Activated naive CD8-positive, alpha-beta T cell treated with anti-CD3 and anti-CD28 coated beads for 36 hours (primary cell): ENCODE measurements around the gene WWOX. TPM values are rescaled to one million over a fixed set of nuclear protein-coding genes. Genes with fewer than 3 reads are reported as not detected.

Experiments
- DNase-seq: peaks from one replicate; pipeline ENCODE4 v3.0.0; 2021
- H3K27ac Mint-ChIP-seq: one replicate; pipeline ENCODE4 v1.8.0; 2022; ENCODE audit warnings: mild to moderate bottlenecking, moderate library complexity, mixed read lengths
- H3K27me3 Mint-ChIP-seq: one replicate; pipeline ENCODE4 v1.8.0; 2022; ENCODE audit warnings: mild to moderate bottlenecking, mixed read lengths
- H3K36me3 Mint-ChIP-seq: one replicate; pipeline ENCODE4 v1.8.0; 2021; ENCODE audit warnings: mild to moderate bottlenecking, mixed read lengths
- H3K4me1 Mint-ChIP-seq: one replicate; pipeline ENCODE4 v1.8.0; 2021; ENCODE audit warnings: mixed read lengths
- H3K4me3 Mint-ChIP-seq: one replicate; pipeline ENCODE4 v1.8.0; 2022; ENCODE audit warnings: mild to moderate bottlenecking, moderate library complexity, mixed read lengths
- H3K9me3 Mint-ChIP-seq: one replicate; pipeline ENCODE4 v1.8.0; 2022; ENCODE audit warnings: mixed read lengths
- total RNA-seq, 2 experiments: library from RNA; stranded (reverse); gene quantifications; one replicate each; pipeline ENCODE4 v1.2.3, GENCODE V29; 2021

WWOX gene
- total RNA-seq, 2 experiments from 2014 or later: 20.0 to 23.9 TPM

DNA sequence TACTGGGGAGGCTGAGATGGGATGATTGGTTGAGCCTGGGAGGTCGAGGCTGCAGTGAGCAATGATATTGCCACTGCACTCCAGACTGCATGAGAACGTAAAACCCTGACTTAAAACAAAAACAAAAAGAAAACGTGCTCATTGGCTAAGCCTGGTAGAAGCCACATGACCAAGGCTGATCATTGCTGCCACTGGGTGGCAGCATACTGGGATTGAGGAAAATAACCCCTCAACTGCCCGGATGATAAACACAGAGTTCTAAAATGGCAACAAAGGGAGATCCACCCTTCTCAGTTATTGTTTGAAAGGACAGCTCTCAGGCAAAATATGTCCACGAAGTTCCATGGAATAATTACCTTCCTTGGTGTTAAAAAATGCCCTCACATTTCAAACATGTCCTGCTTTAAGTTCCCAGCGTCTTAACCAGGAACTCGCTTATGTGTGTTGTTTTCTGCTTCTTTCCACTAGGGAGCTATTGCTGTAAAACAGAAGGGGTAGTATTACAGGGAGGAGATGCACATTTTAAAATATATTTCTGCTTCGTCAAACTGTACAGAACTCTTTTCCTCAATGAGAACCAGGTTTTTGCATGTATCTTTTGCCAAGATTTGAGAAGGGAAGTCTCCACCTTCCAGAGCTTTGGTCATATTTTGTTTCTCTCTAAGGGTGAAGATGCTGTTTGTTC, 825.8 kb downstream of the WWOX start:
- no peak for DNase-seq
- Mint-ChIP-seq H3K27me3 (no peaks in the 10 kb centered on the region), H3K9me3 (peaks cover 16% of the 10 kb centered on the region), H3K36me3 (peaks cover 12% of the 10 kb centered on the region), H3K4me1 (no peaks in the 10 kb centered on the region), H3K27ac (no peak overlapping the region), H3K4me3 (no peak overlapping the region)

DNA sequence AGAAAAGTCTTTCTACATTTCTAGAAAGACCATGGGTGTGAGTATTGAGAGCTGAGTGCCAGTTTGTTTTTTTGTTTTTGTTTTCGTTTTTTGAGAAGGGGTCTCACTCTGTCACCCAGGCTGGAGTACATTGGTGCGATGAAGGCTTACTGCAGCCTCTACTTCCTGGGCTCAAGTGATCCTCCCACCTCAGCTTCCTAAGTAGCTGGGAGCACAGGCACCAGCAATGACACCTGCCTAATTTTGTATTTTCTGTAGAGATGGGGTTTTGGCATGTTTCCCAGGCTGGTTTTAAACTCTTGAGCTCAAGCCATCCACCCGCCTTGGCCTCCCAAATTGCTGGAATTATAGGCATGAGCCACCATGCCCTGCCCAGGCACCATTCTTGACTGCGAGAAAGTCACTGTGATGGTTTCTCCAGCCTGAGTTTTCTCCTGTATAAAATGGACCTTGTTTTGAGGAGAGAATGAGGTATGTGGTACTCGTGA, 827.3 kb downstream of the WWOX start:
- Mint-ChIP-seq H3K27me3 (no peaks in the 10 kb centered on the region), H3K4me3 (no peak overlapping the region), H3K9me3 (peaks cover 6% of the 10 kb centered on the region), H3K27ac (no peak overlapping the region), H3K4me1 (no peaks in the 10 kb centered on the region), H3K36me3 (peaks cover 11% of the 10 kb centered on the region)
- DNase-seq: no peak

DNA sequence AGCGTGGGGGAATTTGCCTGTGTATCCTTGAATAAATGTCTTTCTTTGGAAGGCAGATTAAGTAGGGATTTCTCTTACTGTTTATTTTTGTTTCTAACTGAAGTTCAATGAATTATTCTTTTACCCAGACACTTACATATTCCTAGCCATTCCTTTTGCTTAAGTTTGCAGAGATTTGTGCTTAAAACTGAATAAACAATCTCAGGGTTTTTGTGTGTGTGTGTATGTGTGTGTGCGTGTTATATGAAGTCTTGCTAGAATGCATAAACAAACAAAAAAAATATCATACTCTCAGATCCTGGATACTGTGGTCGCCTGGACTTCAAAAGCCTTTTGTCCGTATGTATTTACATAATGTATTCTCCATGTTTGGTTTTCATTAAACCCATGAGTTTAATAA, 828.3 kb downstream of the WWOX start:
- H3K27me3 Mint-ChIP-seq: no peaks in the 10 kb centered on the region
- H3K36me3 Mint-ChIP-seq: peaks cover 9% of the 10 kb centered on the region
- H3K27ac Mint-ChIP-seq: no peak overlapping the region
- no peaks in the 10 kb centered on the region for H3K4me1 Mint-ChIP-seq
- DNase-seq: no peak
- no peak overlapping the region for H3K4me3 Mint-ChIP-seq
- peaks cover 5% of the 10 kb centered on the region for H3K9me3 Mint-ChIP-seq

DNA sequence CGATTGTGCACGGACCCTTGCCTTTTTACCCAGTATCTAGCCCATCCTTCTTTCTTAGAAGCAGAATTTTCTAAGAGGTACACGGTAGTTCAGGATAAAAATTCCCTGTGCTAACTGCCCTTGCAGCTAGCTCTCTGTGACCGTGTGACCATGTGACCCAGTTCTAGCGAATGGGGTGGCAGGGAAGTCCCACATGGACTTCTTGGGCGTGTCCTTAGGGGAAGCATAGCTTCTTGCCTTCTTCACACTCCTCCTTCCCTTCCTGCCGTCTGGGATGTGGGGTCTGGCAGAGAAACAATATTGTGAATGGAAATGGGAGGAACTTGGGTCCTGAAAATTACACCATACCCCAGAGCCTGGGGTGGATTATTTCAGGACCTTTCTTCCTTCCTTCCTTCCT, 830.4 kb downstream of the WWOX start:
- Mint-ChIP-seq H3K27ac (no peak overlapping the region), H3K36me3 (peaks cover 5% of the 10 kb centered on the region), H3K9me3 (peaks cover 8% of the 10 kb centered on the region), H3K27me3 (no peaks in the 10 kb centered on the region), H3K4me1 (no peaks in the 10 kb centered on the region), H3K4me3 (no peak overlapping the region)
- no peak for DNase-seq

DNA sequence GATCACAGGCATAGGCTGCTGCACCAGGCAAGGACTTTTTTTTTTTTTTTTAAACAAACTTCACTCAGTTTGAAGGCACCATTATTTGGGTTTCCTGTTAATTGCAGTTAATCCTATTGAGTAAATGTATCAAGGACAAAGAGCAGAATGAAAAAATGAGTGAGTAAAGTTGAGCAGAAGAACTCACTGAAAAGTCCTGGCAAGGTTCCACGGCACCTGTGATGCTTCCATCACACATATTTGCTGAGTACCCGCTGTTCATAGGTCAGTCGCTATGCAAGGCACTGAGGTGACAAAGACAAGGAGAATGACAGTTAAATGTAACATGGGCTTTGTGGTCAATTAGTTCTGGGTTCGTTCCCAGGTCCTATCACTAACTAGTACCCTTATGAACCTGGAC, 831.1 kb downstream of the WWOX start:
- H3K4me3 Mint-ChIP-seq: no peak overlapping the region
- no peak for DNase-seq
- no peak overlapping the region for H3K27ac Mint-ChIP-seq
- peaks cover 9% of the 10 kb centered on the region for H3K9me3 Mint-ChIP-seq
- no peaks in the 10 kb centered on the region for H3K27me3 Mint-ChIP-seq
- H3K36me3 Mint-ChIP-seq: peaks cover 5% of the 10 kb centered on the region
- no peaks in the 10 kb centered on the region for H3K4me1 Mint-ChIP-seq

DNA sequence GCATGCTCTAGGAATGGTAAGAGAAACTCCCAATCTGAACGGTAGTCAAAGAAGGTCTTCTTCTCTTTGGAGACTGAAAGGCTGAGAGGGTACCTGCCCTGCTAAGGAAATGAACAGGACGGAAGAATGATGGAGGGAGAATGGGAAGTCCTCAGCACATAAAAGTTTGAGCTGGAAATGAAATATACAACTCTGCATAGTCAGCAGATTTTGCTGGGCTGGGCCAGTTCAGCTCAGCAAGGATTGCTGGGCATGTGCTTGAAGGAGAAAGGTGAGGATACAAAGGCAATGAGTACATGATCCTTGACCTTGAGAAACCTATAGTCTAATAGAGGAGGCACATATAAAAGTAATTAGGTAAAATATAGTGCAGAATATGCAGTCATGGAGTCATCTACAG, 831.8 kb downstream of the WWOX start:
- DNase-seq: no peak
- H3K4me3 Mint-ChIP-seq: no peak overlapping the region
- H3K27me3 Mint-ChIP-seq: no peaks in the 10 kb centered on the region
- H3K9me3 Mint-ChIP-seq: peaks cover 9% of the 10 kb centered on the region
- H3K36me3 Mint-ChIP-seq: peaks cover 4% of the 10 kb centered on the region
- H3K27ac Mint-ChIP-seq: no peak overlapping the region
- H3K4me1 Mint-ChIP-seq: no peaks in the 10 kb centered on the region

DNA sequence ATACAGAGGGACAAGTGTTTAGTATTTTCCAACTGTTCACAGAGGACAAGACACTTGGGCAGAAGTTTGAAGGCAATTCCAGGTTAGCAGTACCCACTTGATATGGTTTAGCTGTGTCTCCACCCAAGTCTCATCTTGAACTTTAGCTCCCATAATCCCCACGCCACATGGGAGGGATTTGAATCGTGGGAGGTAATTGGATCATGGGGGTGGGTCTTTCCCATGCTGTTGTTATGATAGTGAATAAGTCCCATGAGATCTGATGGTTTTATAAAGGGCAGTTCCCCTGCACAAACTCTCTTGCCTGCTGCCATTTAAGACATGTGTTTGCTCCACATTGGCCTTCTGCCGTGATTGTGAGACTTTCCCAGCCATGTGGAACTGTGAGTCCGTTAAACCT, 832.2 kb downstream of the WWOX start:
- DNase-seq: no peak
- Mint-ChIP-seq H3K27ac (no peak overlapping the region), H3K36me3 (peaks cover under 1% of the 10 kb centered on the region), H3K4me1 (no peaks in the 10 kb centered on the region), H3K4me3 (no peak overlapping the region), H3K27me3 (no peaks in the 10 kb centered on the region), H3K9me3 (peaks cover 7% of the 10 kb centered on the region)

DNA sequence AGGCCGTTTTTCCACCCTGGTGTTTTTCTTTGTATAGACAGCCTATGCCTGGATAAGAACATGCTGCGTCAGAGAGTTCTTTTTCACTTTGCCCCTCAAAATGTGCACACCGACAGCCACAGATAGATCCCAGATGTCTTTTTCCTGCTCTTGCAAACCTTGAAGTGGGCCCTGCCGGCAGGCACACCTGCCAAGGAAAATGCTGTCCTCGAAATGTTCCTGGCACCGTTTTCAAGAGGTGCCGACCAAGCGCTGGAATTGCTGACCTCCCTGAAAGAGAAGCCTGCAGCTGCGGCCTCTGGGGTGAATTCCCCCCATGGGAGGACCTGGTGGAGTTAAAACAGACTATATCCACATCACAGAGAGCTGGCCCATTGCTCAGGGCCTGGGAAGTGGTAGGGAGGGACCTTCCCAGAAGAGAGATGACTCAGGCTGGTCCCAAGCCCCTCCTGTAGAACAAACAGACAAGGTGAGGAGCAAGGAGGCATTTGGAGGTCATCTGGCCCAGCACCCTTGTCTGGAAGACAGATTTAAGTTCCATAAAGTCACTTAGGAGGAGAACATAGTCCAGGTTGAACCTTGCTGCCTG, 833.0 kb downstream of the WWOX start:
- Mint-ChIP-seq H3K4me1 (no peaks in the 10 kb centered on the region), H3K4me3 (no peak overlapping the region), H3K27me3 (no peaks in the 10 kb centered on the region), H3K9me3 (peaks cover 7% of the 10 kb centered on the region), H3K27ac (no peak overlapping the region), H3K36me3 (no peaks in the 10 kb centered on the region)
- no peak for DNase-seq

DNA sequence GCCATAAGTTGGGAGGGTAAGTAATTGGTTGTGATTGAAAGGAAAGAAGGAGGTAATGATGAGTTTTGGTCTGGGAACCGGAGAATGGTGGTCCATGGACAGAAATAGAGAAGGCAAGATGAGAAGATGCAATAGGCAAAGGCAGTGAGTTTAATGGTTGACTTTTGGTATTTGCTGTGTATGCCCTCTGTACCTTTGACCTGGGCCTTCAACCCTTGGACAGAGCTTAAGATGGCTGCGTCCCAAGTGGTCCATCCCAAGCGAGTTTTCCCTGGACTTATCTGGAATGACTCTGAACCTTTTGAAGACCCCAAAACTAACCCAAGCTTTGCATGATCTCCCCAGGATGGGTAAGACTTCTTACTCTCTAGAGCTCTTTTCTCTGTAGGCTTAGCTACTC, 836.6 kb downstream of the WWOX start:
- no peak overlapping the region for H3K27ac Mint-ChIP-seq
- DNase-seq: no peak
- no peak overlapping the region for H3K4me3 Mint-ChIP-seq
- H3K4me1 Mint-ChIP-seq: no peaks in the 10 kb centered on the region
- peaks cover 6% of the 10 kb centered on the region for H3K36me3 Mint-ChIP-seq
- no peaks in the 10 kb centered on the region for H3K27me3 Mint-ChIP-seq
- peaks cover 12% of the 10 kb centered on the region for H3K9me3 Mint-ChIP-seq

DNA sequence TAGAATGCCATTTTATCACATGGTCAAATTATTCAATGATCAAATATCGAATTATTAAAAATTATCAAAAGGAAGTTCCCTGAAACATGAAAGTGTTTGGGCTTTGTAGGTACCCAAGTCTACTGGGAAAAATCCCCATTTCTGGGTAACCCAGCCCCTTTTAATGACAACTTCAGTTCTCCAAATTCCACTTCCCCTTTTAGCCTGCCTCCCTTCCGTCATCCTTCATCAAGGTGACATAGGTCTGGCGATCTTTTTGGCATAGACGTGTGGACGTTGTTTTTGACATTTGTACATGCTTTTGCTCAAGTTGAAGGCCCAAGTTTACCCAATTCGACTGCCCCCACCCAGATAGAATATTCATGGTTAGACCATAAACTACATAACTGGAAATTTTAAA, 840.1 kb downstream of the WWOX start:
- Mint-ChIP-seq H3K27me3 (no peaks in the 10 kb centered on the region), H3K4me1 (no peaks in the 10 kb centered on the region), H3K4me3 (no peak overlapping the region), H3K36me3 (peaks cover 11% of the 10 kb centered on the region), H3K27ac (no peak overlapping the region), H3K9me3 (peaks cover 13% of the 10 kb centered on the region)
- no peak for DNase-seq

DNA sequence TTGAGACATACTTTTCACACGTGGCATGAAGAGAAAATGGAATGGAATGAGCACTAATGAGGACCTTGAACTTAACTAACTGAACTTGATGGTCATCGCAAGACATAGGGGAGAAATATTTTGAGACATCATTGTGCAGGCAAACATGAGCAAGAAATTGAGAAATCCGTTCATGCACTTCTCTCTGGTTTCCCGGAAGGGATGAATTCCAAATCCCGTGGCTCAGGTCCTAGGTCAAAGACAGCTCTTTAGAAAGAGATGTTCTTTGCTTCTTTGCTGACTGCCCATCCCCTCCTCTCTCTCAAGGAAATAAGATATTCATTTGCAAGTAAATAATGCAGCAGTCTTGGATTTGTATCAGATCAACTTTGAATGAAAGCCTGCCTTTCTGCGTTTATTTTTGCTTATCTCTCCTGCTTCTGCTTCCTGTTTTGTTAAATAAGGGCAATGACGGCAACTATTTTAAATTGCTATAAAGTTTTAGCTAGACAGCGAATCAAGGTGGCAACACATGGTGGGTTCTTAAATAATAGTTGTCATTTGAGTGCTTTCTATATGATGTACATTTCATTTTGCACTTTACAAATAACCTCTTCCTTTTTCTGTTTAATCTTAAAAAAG, 843.3 kb downstream of the WWOX start:
- Mint-ChIP-seq H3K4me3 (no peak overlapping the region), H3K4me1 (no peaks in the 10 kb centered on the region), H3K27ac (no peak overlapping the region), H3K27me3 (no peaks in the 10 kb centered on the region), H3K9me3 (peaks cover 10% of the 10 kb centered on the region), H3K36me3 (peaks cover 14% of the 10 kb centered on the region)
- no peak for DNase-seq

DNA sequence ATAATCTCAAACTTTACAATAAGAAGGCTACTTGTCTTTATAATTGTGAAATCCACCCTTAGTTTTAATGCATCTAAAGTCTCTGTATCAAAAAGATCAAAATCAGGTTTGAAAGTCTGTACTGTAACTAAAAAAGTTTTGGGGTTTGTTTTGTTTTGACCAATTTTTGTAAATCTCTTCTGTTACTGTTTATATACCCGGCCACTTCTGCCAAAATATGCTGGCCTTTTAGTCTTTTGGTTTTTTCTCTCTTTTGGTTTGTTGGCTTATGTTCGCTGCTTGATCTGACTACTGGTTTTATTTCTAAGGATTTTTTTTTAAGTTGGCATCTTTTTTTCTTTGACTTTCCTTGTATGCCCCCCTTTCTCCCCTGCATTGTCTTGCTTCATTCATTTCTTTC, 845.9 kb downstream of the WWOX start:
- H3K27ac Mint-ChIP-seq: no peak overlapping the region

DNA sequence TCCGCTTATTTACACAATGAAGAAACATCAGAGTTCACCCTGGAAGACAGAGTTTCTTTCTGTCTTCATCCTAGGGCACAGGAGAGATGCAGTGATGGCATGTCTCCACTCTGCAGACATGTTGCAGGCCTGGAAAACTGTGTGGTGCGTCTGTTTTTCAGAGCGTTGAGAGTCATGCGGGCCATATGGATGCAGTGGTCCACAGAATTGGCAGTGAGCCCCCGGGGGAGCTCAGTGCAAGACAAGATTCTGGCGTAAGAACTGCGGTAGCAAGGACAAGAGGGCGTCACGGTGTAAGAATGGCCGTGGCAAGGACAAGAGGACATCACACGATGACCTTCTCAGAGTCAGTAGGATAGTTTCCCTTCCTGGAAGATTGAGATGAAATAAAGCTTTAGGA, 847.1 kb downstream of the WWOX start:
- no peak for DNase-seq
- H3K36me3 Mint-ChIP-seq: peaks cover 6% of the 10 kb centered on the region
- H3K27ac Mint-ChIP-seq: no peak overlapping the region
- no peak overlapping the region for H3K4me3 Mint-ChIP-seq
- no peaks in the 10 kb centered on the region for H3K4me1 Mint-ChIP-seq
- H3K9me3 Mint-ChIP-seq: peaks cover 2% of the 10 kb centered on the region
- H3K27me3 Mint-ChIP-seq: no peaks in the 10 kb centered on the region

More for the DNA sequence above, 845.9 kb downstream of the WWOX start:
- Mint-ChIP-seq H3K9me3 (peaks cover 8% of the 10 kb centered on the region), H3K27me3 (no peaks in the 10 kb centered on the region), H3K36me3 (peaks cover 10% of the 10 kb centered on the region), H3K4me1 (no peaks in the 10 kb centered on the region), H3K4me3 (no peak overlapping the region)
- DNase-seq: no peak

DNA sequence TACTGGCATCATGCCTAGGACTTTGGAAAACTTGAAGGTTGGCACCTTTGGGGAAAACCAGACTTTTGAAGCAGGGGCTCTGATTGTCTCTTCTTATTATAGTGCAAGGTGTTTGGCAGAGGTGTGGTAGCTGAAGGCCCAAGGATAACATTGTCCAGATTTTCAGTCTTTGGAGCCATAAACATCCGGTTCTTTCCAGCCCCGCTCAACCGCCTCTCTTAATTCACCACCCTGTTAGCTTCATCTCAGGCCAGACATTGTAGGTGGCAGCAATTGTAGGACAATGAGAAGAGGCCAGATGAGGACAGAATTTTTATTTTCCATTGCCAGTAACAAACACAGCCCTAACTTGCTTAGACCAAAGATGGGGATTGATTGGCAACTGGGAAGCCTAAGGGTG, 851.3 kb downstream of the WWOX start:
- DNase-seq: no peak
- no peaks in the 10 kb centered on the region for H3K9me3 Mint-ChIP-seq
- no peaks in the 10 kb centered on the region for H3K27me3 Mint-ChIP-seq
- H3K4me3 Mint-ChIP-seq: no peak overlapping the region
- no peaks in the 10 kb centered on the region for H3K4me1 Mint-ChIP-seq
- H3K27ac Mint-ChIP-seq: no peak overlapping the region
- peaks cover 4% of the 10 kb centered on the region for H3K36me3 Mint-ChIP-seq

DNA sequence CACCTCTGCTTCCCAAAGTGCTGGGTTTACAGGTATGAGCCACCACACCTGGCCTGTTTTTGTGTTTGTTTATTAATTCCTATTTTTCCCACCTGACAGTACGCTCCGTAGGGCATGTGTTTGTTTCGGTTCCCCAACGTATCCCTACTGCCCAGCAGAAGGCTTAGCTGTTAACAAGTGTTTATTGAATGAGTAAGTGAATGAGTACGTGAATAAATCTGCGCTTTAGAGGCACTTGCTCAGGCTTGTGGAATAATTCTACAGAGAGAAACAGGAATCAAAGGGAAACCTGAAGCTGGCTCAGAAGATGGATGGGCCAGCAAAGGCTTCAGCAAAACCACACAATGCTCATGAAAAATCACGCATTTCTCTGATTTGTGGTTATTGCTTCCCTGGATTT, 853.2 kb downstream of the WWOX start:
- Mint-ChIP-seq H3K27ac (no peak overlapping the region), H3K36me3 (peaks cover 4% of the 10 kb centered on the region), H3K27me3 (no peaks in the 10 kb centered on the region), H3K9me3 (no peaks in the 10 kb centered on the region), H3K4me3 (no peak overlapping the region), H3K4me1 (no peaks in the 10 kb centered on the region)
- no peak for DNase-seq

DNA sequence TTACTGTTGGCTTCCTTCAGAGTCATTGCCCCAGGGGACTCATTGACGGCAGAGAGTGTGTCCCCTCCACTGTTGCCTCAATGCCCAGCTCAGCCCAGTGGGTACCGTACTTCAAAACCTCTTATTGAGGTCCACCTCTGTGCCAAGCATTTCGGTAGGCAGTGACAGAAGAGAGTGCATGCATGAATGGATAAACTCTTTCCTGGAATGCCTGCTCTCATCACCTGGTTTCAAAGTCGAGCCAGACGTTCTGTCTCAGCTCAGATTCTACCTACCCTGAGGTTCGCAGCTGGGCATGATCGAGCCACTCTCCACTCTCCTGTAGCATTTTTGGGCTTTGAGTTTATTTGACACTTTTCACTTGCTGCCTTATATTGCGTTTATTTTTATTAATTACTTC, 854.1 kb downstream of the WWOX start:
- no peak overlapping the region for H3K27ac Mint-ChIP-seq
- H3K9me3 Mint-ChIP-seq: no peaks in the 10 kb centered on the region
- no peaks in the 10 kb centered on the region for H3K4me1 Mint-ChIP-seq
- no peak for DNase-seq
- H3K27me3 Mint-ChIP-seq: no peaks in the 10 kb centered on the region
- peaks cover 4% of the 10 kb centered on the region for H3K36me3 Mint-ChIP-seq
- no peak overlapping the region for H3K4me3 Mint-ChIP-seq
